Activated CD4-positive, alpha-beta T cell treated with anti-CD3 and anti-CD28 coated beads, Interleukin-2, amount 10 ng/mL, durations not matched to agents 24 days and 14 days (primary cell): ENCODE data around the gene OLFML3. TPM values are rescaled to one million over a fixed set of nuclear protein-coding genes. Genes with fewer than 3 reads are reported as not detected.
A peak's percentile ranks its signal among the peaks of the same experiment; 100 is the strongest.

Experiments
- DNase-seq: peaks from one replicate; pipeline ENCODE4 v3.0.0; 2022
- H3K27ac Mint-ChIP-seq: one replicate; pipeline ENCODE4 v1.8.0; 2022; ENCODE audit warnings: mild to moderate bottlenecking, mixed read lengths
- H3K27me3 Mint-ChIP-seq: one replicate; pipeline ENCODE4 v1.8.0; 2022; ENCODE audit warnings: mixed read lengths
- H3K36me3 Mint-ChIP-seq: one replicate; pipeline ENCODE4 v1.8.0; 2022; ENCODE audit warnings: low read depth, mild to moderate bottlenecking, mixed read lengths
- H3K4me1 Mint-ChIP-seq: one replicate; pipeline ENCODE4 v1.8.0; 2021; ENCODE audit warnings: mixed read lengths
- H3K4me3 Mint-ChIP-seq: one replicate; pipeline ENCODE4 v1.8.0; 2022; ENCODE audit warnings: mild to moderate bottlenecking, moderate library complexity, mixed read lengths
- H3K9me3 Mint-ChIP-seq: one replicate; pipeline ENCODE4 v1.8.0; 2021; ENCODE audit warnings: mixed read lengths
- intact Hi-C: fragments of 100-400 bp; cut with micrococcal nuclease; formaldehyde crosslinking; loops from one replicate; pipeline ENCODE4 v1.15.1; 2023
- total RNA-seq: library from RNA; stranded (reverse); gene quantifications from 2 replicates; pipeline ENCODE4 v1.2.3, GENCODE V29; 2022

Gene OLFML3
- total RNA-seq: 0.09 TPM in 1 of 2 replicates, not detected in the other

- intact Hi-C loops: loop anchor here (1.0 to 10.0 kb wide), 4 partner anchors 47 to 854 kb away; no protein-coding TSS in a partner anchor
- peaks cover 18% of the 10 kb centered on the region for H3K36me3 Mint-ChIP-seq
- peaks cover 37% of the 10 kb centered on the region for H3K4me1 Mint-ChIP-seq
- no peaks in the 10 kb centered on the region for H3K9me3 Mint-ChIP-seq
- peak within 1 kb of the TSS; percentile 10 for H3K27ac Mint-ChIP-seq
- H3K27me3 Mint-ChIP-seq: no peaks in the 10 kb centered on the region
- DNase-seq: peak; percentile 82
- H3K4me3 Mint-ChIP-seq: no peak within 1 kb of the TSS
Measured at GRCh38 chr1:113978863-113979702, at the start of gene OLFML3. TSS of gene OLFML3 (plus strand) at chr1:113979474. CDS start at chr1:113979517, 43 bp downstream.

GRCh38 chr1:113929750-113930498, 49.4 kb upstream of the OLFML3 start:
- Mint-ChIP-seq H3K36me3 (peaks cover 20% of the 10 kb centered on the region), H3K4me1 (peaks cover 48% of the 10 kb centered on the region), H3K27me3 (no peaks in the 10 kb centered on the region), H3K27ac (peak overlapping the region; percentile 99), H3K9me3 (no peaks in the 10 kb centered on the region), H3K4me3 (peak overlapping the region; percentile 98)
- intact Hi-C loops: loop anchor here (1.0 to 10.0 kb wide), 10 partner anchors 19 to 975 kb away; partner anchors contain the start of genes CSDE1, DCLRE1B, MAGI3 and OLFML3
- peak; percentile 91 for DNase-seq

GRCh38 chr1:113930499-113931161, 48.6 kb upstream of the OLFML3 start:
- peaks cover 4% of the 10 kb centered on the region for H3K9me3 Mint-ChIP-seq
- H3K4me1 Mint-ChIP-seq: peaks cover 50% of the 10 kb centered on the region
- no peaks in the 10 kb centered on the region for H3K27me3 Mint-ChIP-seq

GRCh38 chr1:113931451-113931851, 47.8 kb upstream of the OLFML3 start:
- peak; percentile 70 for DNase-seq
- Mint-ChIP-seq H3K27me3 (no peaks in the 10 kb centered on the region), H3K4me1 (peaks cover 54% of the 10 kb centered on the region), H3K9me3 (peaks cover 4% of the 10 kb centered on the region), H3K27ac (peak overlapping the region; percentile 99), H3K4me3 (peak overlapping the region; percentile 98), H3K36me3 (peaks cover 29% of the 10 kb centered on the region)
- intact Hi-C loops: loop anchor here (1.0 to 10.0 kb wide), 6 partner anchors 9 to 977 kb away; partner anchors contain the start of genes CSDE1, MAGI3, OLFML3 and SLC16A1

More at GRCh38 chr1:113930499-113931161, 48.6 kb upstream of the OLFML3 start:
- intact Hi-C loops: loop anchor here (1.0 to 10.0 kb wide), 7 partner anchors 10 to 976 kb away; partner anchors contain the start of genes CSDE1, MAGI3, OLFML3 and PTPN22
- H3K36me3 Mint-ChIP-seq: peaks cover 26% of the 10 kb centered on the region
- H3K27ac Mint-ChIP-seq: peak overlapping the region; percentile 99
- peak overlapping the region; percentile 98 for H3K4me3 Mint-ChIP-seq
- peak; percentile 93 for DNase-seq

- peak overlapping the region; percentile 98 for H3K4me3 Mint-ChIP-seq
- intact Hi-C loops: loop anchor here (5.0 to 10.0 kb wide), 4 partner anchors 43 to 979 kb away; partner anchors contain the start of genes CSDE1, MAGI3, OLFML3 and SLC16A1
Measured at GRCh38 chr1:113934006-113934405, 45.3 kb upstream of the OLFML3 start.

GRCh38 chr1:113934511-113935055, 44.7 kb upstream of the OLFML3 start:
- H3K36me3 Mint-ChIP-seq: peaks cover 41% of the 10 kb centered on the region
- peaks cover 64% of the 10 kb centered on the region for H3K4me1 Mint-ChIP-seq
- DNase-seq: no peak
- peaks cover 4% of the 10 kb centered on the region for H3K9me3 Mint-ChIP-seq
- intact Hi-C loops: loop anchor here (5.0 to 10.0 kb wide), 4 partner anchors 43 to 980 kb away; partner anchors contain the start of genes CSDE1, MAGI3, OLFML3 and SLC16A1
- no peaks in the 10 kb centered on the region for H3K27me3 Mint-ChIP-seq
- H3K27ac Mint-ChIP-seq: peak overlapping the region; percentile 21
- peak overlapping the region; percentile 98 for H3K4me3 Mint-ChIP-seq

More at GRCh38 chr1:113934006-113934405, 45.3 kb upstream of the OLFML3 start:
- DNase-seq: no peak
- Mint-ChIP-seq H3K27ac (peak overlapping the region; percentile 99), H3K27me3 (no peaks in the 10 kb centered on the region), H3K36me3 (peaks cover 37% of the 10 kb centered on the region), H3K4me1 (peaks cover 59% of the 10 kb centered on the region), H3K9me3 (peaks cover 4% of the 10 kb centered on the region)

GRCh38 chr1:113935176-113935575, 44.1 kb upstream of the OLFML3 start:
- Mint-ChIP-seq H3K36me3 (peaks cover 43% of the 10 kb centered on the region), H3K4me3 (no peak overlapping the region), H3K4me1 (peaks cover 69% of the 10 kb centered on the region), H3K27ac (no peak overlapping the region), H3K9me3 (peaks cover 4% of the 10 kb centered on the region), H3K27me3 (no peaks in the 10 kb centered on the region)
- intact Hi-C loops: loop anchor here (10.0 kb wide), 3 partner anchors 540 to 980 kb away; partner anchors contain the start of genes CSDE1, MAGI3 and SLC16A1
- no peak for DNase-seq

- no peak overlapping the region for H3K4me3 Mint-ChIP-seq
Measured at GRCh38 chr1:113935970-113936369, 43.3 kb upstream of the OLFML3 start.

GRCh38 chr1:113937146-113937545, 42.1 kb upstream of the OLFML3 start:
- H3K36me3 Mint-ChIP-seq: peaks cover 57% of the 10 kb centered on the region
- H3K4me1 Mint-ChIP-seq: peaks cover 65% of the 10 kb centered on the region
- no peaks in the 10 kb centered on the region for H3K27me3 Mint-ChIP-seq
- peak overlapping the region; percentile 16 for H3K4me3 Mint-ChIP-seq
- H3K27ac Mint-ChIP-seq: peak overlapping the region; percentile 40
- intact Hi-C loops: loop anchor here (10.0 kb wide), 3 partner anchors 542 to 982 kb away; partner anchors contain the start of genes CSDE1, MAGI3 and SLC16A1
- no peak for DNase-seq
- H3K9me3 Mint-ChIP-seq: peaks cover 4% of the 10 kb centered on the region

More at GRCh38 chr1:113935970-113936369, 43.3 kb upstream of the OLFML3 start:
- intact Hi-C loops: loop anchor here (10.0 kb wide), 3 partner anchors 541 to 981 kb away; partner anchors contain the start of genes CSDE1, MAGI3 and SLC16A1
- DNase-seq: no peak
- Mint-ChIP-seq H3K4me1 (peaks cover 71% of the 10 kb centered on the region), H3K27me3 (no peaks in the 10 kb centered on the region), H3K9me3 (peaks cover 4% of the 10 kb centered on the region), H3K36me3 (peaks cover 51% of the 10 kb centered on the region), H3K27ac (no peak overlapping the region)

- Mint-ChIP-seq H3K4me3 (peak overlapping the region; percentile 4), H3K9me3 (peaks cover 6% of the 10 kb centered on the region), H3K4me1 (peaks cover 60% of the 10 kb centered on the region), H3K36me3 (peaks cover 56% of the 10 kb centered on the region), H3K27ac (peak overlapping the region; percentile 21), H3K27me3 (no peaks in the 10 kb centered on the region)
- DNase-seq: no peak
- intact Hi-C loops: loop anchor here (10.0 kb wide), 3 partner anchors 543 to 983 kb away; partner anchors contain the start of genes CSDE1, MAGI3 and SLC16A1
Measured at GRCh38 chr1:113938192-113938591, 41.1 kb upstream of the OLFML3 start.

GRCh38 chr1:113940365-113941244, 38.7 kb upstream of the OLFML3 start:
- peaks cover 56% of the 10 kb centered on the region for H3K36me3 Mint-ChIP-seq
- peak overlapping the region; percentile 86 for H3K27ac Mint-ChIP-seq
- DNase-seq: peak; percentile 82
- H3K4me3 Mint-ChIP-seq: peak overlapping the region; percentile 72
- peaks cover 52% of the 10 kb centered on the region for H3K4me1 Mint-ChIP-seq
- no peaks in the 10 kb centered on the region for H3K27me3 Mint-ChIP-seq
- intact Hi-C loops: loop anchor here (1.0 kb wide), 1 partner anchor 9 kb away; no protein-coding TSS in a partner anchor
- H3K9me3 Mint-ChIP-seq: peaks cover 8% of the 10 kb centered on the region

- no peaks in the 10 kb centered on the region for H3K27me3 Mint-ChIP-seq
- peak; percentile 60 for DNase-seq
- H3K4me3 Mint-ChIP-seq: peak overlapping the region; percentile 72
Measured at GRCh38 chr1:113941245-113941559, 38.1 kb upstream of the OLFML3 start.

More at GRCh38 chr1:113941245-113941559, 38.1 kb upstream of the OLFML3 start:
- intact Hi-C loops: no loop called here
- peaks cover 54% of the 10 kb centered on the region for H3K36me3 Mint-ChIP-seq
- H3K4me1 Mint-ChIP-seq: peaks cover 53% of the 10 kb centered on the region
- H3K27ac Mint-ChIP-seq: peak overlapping the region; percentile 38
- H3K9me3 Mint-ChIP-seq: peaks cover 8% of the 10 kb centered on the region
